SK-N-MC (cell line): ENCODE measurements around the gene NODAL.

ENCODE experiments used
- EZH2 ChIP-seq: fragments of 200-600 bp; sonication (generic); IDR thresholded peaks from one replicate; pipeline ENCODE4 v1.6.1; 2017; ENCODE audit warnings: antibody characterized with exemption
- POLR2AphosphoS5 ChIP-seq: IDR thresholded peaks from 2 replicates; pipeline ENCODE4 v1.6.1; 2012; ENCODE audit warnings: mild to moderate bottlenecking, low read depth, low read length, borderline replicate concordance

GRCh38 chr10:70459774-70460490, 18.5 kb upstream of the NODAL start:
- no peak for TF ChIP-seq POLR2AphosphoS5
- TF ChIP-seq EZH2 = no peak
